Measurements from ENCODE around the gene INPPL1. TPM values are rescaled to one million over a fixed set of nuclear protein-coding genes. Genes with fewer than 3 reads are reported as not detected.

Gene INPPL1
- total RNA-seq, 4 donors from 2014 or later, result 85.9 to 114 (median 99.5) TPM

DNA sequence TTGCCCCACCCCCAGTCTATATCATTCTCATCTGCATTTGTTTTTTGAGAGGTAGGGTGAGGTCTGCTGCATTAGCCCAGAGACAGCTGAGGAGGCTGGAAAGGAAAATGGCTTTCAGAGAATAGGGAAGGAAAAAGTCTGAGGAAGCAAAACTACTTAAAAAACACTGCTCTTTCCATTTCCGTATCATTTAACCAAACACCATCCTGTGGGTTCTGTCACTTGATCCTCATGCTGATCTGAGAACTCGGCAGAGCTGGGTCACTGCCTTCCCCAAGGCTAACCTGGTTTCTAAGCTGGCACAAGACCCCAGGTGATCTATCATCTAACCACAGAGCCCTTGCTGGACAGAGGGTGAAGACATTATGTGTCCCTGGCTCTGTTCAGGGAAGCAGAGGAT, 6.7 kb upstream of the INPPL1 start:
- no peak for TF ChIP-seq POLR2A (IDR thresholded peaks at IDR 0.05)
- TF ChIP-seq, protein P1, sequence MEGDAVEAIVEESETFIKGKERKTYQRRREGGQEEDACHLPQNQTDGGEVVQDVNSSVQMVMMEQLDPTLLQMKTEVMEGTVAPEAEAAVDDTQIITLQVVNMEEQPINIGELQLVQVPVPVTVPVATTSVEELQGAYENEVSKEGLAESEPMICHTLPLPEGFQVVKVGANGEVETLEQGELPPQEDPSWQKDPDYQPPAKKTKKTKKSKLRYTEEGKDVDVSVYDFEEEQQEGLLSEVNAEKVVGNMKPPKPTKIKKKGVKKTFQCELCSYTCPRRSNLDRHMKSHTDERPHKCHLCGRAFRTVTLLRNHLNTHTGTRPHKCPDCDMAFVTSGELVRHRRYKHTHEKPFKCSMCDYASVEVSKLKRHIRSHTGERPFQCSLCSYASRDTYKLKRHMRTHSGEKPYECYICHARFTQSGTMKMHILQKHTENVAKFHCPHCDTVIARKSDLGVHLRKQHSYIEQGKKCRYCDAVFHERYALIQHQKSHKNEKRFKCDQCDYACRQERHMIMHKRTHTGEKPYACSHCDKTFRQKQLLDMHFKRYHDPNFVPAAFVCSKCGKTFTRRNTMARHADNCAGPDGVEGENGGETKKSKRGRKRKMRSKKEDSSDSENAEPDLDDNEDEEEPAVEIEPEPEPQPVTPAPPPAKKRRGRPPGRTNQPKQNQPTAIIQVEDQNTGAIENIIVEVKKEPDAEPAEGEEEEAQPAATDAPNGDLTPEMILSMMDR (IDR thresholded peaks at IDR 0.05), result no peak
- Histone ChIP-seq H3K4me1 (peaks cover 13 to 14% of the 10 kb centered on the region in 2 donors), H3K27me3 (no peaks in the 10 kb centered on the region), H3K9me3 (no peaks in the 10 kb centered on the region), H3K27ac (no peak overlapping the region), H3K36me3 (no peaks in the 10 kb centered on the region), H3K4me3 (replicated peaks in 1 of 3) (no peak overlapping the region)
- intact Hi-C loops (cut with DNase I), result no loop called here
- DNase-seq, result no peak
- WGBS, 2 donors, result 48 to 51% methylated on average over 2 of the region's 2 CpGs

DNA sequence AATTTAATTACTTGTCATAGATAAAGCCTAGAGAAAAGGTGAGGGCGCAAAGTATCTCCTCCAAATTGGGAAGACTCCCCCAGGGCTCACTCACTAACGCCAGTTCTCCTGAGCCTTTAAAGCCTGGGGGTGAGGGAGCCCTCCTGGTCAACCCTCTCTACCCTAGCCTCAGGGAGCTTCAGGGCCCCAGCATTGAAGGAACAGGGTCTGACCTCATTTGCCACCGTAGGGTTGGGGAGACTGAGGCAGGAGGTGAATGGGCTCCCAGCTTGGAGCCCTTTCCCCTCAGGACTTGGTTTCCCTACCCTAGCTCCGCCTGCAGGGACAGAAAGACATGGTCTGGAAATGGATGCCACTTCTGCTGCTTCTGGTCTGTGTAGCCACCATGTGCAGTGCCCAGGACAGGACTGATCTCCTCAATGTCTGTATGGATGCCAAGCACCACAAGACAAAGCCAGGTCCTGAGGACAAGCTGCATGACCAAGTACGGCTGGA, 6.3 kb upstream of the INPPL1 start:
- Histone ChIP-seq H3K36me3 (no peaks in the 10 kb centered on the region), H3K4me3 (replicated peaks in 1 of 3) (no peak overlapping the region), H3K27ac (no peak overlapping the region), H3K27me3 (no peaks in the 10 kb centered on the region), H3K9me3 (no peaks in the 10 kb centered on the region), H3K4me1 (peaks cover 13 to 14% of the 10 kb centered on the region in 2 donors)
- intact Hi-C loops (cut with DNase I), result no loop called here
- no peak for DNase-seq
- TF ChIP-seq POLR2A (IDR thresholded peaks at IDR 0.05), result no peak
- TF ChIP-seq, protein P1 (IDR thresholded peaks at IDR 0.05), result no peak
- 87 to 91% methylated on average over 4 to 5 of the region's 5 CpGs for WGBS, 2 donors

DNA sequence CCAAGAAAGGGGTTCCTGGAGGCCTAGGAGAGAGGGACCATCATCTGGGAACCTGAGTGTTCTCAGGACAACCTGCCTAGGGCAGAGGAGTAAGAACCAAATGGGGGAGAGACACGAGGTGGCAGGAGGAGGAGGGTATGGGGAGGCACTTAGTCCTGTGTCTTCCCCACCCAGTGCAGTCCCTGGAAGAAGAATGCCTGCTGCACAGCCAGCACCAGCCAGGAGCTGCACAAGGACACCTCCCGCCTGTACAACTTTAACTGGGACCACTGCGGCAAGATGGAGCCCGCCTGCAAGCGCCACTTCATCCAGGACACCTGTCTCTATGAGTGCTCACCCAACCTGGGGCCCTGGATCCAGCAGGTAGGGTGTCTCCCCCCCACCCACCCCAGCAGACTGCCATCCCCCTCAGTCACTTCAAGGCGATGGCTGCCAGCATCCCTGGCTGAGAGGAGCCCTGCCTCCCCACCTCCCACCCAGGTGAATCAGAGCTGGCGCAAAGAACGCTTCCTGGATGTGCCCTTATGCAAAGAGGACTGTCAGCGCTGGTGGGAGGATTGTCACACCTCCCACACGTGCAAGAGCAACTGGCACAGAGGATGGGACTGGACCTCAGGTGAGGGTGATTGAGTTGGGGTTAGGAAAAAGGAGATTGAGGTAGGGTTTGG, 3.7 kb upstream of the INPPL1 start:
- no peak for TF ChIP-seq POLR2A (IDR thresholded peaks at IDR 0.05)
- TF ChIP-seq, protein P1 (IDR thresholded peaks at IDR 0.05), result no peak
- H3K4me1 ChIP-seq, result peaks cover 20% of the 10 kb centered on the region in 2 donors
- intact Hi-C loops (cut with DNase I), result loop anchor here (10.0 kb wide), 1 partner anchor 116 kb away; the partner anchor contains the start of genes LAMTOR1 and TOMT
- peak overlapping the region in 2 of 3 donors; percentile 91 to 99 for H3K27ac ChIP-seq
- 78 to 88% methylated on average over 5 to 9 of the region's 10 CpGs for WGBS, 2 donors
- H3K36me3 ChIP-seq, result no peaks in the 10 kb centered on the region
- H3K9me3 ChIP-seq, result no peaks in the 10 kb centered on the region
- H3K27me3 ChIP-seq, result no peaks in the 10 kb centered on the region
- no peak overlapping the region for H3K4me3 ChIP-seq (replicated peaks in 1 of 3)
- DNase-seq, result no peak

DNA sequence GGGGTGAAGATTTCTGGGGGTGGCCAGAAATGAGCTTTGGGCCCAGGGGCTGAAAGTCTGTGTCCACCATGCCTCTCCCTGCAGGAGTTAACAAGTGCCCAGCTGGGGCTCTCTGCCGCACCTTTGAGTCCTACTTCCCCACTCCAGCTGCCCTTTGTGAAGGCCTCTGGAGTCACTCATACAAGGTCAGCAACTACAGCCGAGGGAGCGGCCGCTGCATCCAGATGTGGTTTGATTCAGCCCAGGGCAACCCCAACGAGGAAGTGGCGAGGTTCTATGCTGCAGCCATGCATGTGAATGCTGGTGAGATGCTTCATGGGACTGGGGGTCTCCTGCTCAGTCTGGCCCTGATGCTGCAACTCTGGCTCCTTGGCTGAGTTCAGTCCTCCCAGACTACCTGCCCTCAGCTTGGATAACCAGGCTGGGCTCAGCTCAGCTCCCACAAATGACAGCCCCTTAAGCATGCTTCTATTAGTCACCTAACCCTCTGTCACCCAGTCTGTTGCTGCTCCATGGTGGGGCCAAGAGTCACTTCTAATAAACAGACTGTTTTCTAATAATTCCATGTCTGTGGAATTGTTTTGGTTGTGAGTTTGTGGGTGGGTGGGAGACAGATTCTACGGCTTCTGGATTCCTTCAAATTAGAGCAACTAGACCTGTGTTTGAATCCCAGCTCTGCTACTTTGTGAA, 3.0 kb upstream of the INPPL1 start:
- Histone ChIP-seq H3K27ac (peak overlapping the region; percentile 86 to 99 (median 91)), H3K36me3 (no peaks in the 10 kb centered on the region), H3K4me1 (peaks cover 27% of the 10 kb centered on the region in 2 donors), H3K4me3 (replicated peaks in 1 of 3) (no peak overlapping the region), H3K9me3 (no peaks in the 10 kb centered on the region), H3K27me3 (no peaks in the 10 kb centered on the region)
- no peak for DNase-seq
- intact Hi-C loops (cut with DNase I), result loop anchor here (10.0 kb wide), 1 partner anchor 117 kb away; the partner anchor contains the start of genes LAMTOR1 and TOMT
- TF ChIP-seq, protein P1 (IDR thresholded peaks at IDR 0.05), result no peak
- TF ChIP-seq POLR2A (IDR thresholded peaks at IDR 0.05), result no peak
- 70 to 76% methylated on average over 5 to 7 of the region's 7 CpGs for WGBS, 2 donors
